AG09309 (cell line): ENCODE measurements around the gene TSPAN18.

Experiments
- DNase-seq: peaks from one replicate; pipeline ENCODE4 v3.0.0-alpha.2; 2010; ENCODE audit warnings: low read depth
- H3K4me3 ChIP-seq: 2 replicates; pipeline ENCODE4 v1.5.1; 2011; ENCODE audit warnings: mild to moderate bottlenecking, low read depth, low read length, moderate library complexity; ENCODE audit not compliant: control insufficient read depth
- TF ChIP-seq, protein P1 (sequence below): IDR thresholded peaks from 2 replicates; pipeline ENCODE4 v1.5.1; 2011; ENCODE audit warnings: mild to moderate bottlenecking, low read depth, low read length, inconsistent platforms; ENCODE audit not compliant: insufficient read depth, control insufficient read depth; ENCODE audit errors: missing control alignments

The TSPAN18 gene

DNA sequence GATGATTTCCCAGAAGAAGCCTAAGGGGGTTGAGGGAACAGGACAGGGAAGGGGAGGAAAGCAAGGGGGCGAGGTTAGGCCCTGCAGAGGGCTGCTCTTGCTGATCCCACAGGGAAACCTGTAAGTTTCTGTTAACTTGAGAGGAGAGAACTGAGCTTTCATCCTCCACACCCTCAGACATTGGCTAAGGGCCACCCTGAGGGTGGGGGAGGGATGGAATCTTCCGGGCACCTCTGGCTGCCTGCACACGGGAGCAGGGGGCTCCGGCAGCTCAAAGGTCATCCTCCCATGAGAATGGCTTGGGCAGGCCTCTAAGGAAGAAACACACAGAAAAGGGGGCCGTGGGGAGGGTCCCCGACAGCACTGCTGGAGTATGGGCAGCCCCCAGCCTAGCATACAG lies 108.1 kb downstream of the TSPAN18 start:
- no peak overlapping the region for H3K4me3 ChIP-seq
- DNase-seq, result no peak
- TF ChIP-seq, protein P1, sequence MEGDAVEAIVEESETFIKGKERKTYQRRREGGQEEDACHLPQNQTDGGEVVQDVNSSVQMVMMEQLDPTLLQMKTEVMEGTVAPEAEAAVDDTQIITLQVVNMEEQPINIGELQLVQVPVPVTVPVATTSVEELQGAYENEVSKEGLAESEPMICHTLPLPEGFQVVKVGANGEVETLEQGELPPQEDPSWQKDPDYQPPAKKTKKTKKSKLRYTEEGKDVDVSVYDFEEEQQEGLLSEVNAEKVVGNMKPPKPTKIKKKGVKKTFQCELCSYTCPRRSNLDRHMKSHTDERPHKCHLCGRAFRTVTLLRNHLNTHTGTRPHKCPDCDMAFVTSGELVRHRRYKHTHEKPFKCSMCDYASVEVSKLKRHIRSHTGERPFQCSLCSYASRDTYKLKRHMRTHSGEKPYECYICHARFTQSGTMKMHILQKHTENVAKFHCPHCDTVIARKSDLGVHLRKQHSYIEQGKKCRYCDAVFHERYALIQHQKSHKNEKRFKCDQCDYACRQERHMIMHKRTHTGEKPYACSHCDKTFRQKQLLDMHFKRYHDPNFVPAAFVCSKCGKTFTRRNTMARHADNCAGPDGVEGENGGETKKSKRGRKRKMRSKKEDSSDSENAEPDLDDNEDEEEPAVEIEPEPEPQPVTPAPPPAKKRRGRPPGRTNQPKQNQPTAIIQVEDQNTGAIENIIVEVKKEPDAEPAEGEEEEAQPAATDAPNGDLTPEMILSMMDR, result no peak

DNA sequence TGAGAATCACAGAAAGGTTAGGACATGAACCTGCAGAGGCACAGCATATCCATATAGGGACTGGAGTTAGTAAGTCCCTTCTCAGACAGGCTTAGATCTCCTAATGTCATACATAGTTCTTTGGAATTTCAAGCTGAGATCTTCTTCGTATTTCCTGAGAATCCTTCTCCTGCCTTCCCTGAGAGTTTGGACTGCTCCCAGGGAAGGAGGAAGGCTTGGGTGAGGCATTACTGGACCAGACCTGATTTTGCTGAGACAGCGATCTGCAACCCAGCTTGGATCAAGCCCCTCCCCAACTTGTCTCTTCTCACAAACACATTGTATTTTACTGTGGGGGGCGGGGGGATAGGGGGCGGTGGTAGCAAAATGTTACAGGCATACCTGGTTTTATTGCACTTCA lies 108.5 kb downstream of the TSPAN18 start:
- TF ChIP-seq, protein P1, result no peak
- no peak for DNase-seq
- no peak overlapping the region for H3K4me3 ChIP-seq

GRCh38 chr11:44835938-44836337 lies 109.2 kb downstream of the TSPAN18 start:
- H3K4me3 ChIP-seq, result no peak overlapping the region
- TF ChIP-seq, protein P1, result no peak
- no peak for DNase-seq

GRCh38 chr11:44837661-44838060 lies 110.9 kb downstream of the TSPAN18 start:
- DNase-seq, result no peak
- no peak overlapping the region for H3K4me3 ChIP-seq
- TF ChIP-seq, protein P1, result no peak

GRCh38 chr11:44839458-44840084 lies 112.8 kb downstream of the TSPAN18 start:
- no peak for DNase-seq
- TF ChIP-seq, protein P1, result no peak
- no peak overlapping the region for H3K4me3 ChIP-seq

- TF ChIP-seq, protein P1, result no peak
- no peak overlapping the region for H3K4me3 ChIP-seq
- no peak for DNase-seq
These were observed 113.3 kb downstream of the TSPAN18 start for GRCh38 chr11:44840085-44840478.
